ENCODE measurements around the gene LYAR. TPM values are rescaled to one million over a fixed set of nuclear protein-coding genes. Genes with fewer than 3 reads are reported as not detected.

Gene LYAR, protein sequence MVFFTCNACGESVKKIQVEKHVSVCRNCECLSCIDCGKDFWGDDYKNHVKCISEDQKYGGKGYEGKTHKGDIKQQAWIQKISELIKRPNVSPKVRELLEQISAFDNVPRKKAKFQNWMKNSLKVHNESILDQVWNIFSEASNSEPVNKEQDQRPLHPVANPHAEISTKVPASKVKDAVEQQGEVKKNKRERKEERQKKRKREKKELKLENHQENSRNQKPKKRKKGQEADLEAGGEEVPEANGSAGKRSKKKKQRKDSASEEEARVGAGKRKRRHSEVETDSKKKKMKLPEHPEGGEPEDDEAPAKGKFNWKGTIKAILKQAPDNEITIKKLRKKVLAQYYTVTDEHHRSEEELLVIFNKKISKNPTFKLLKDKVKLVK
- 7.4 and 14.5 TPM in 2 replicates for total RNA-seq

DNA sequence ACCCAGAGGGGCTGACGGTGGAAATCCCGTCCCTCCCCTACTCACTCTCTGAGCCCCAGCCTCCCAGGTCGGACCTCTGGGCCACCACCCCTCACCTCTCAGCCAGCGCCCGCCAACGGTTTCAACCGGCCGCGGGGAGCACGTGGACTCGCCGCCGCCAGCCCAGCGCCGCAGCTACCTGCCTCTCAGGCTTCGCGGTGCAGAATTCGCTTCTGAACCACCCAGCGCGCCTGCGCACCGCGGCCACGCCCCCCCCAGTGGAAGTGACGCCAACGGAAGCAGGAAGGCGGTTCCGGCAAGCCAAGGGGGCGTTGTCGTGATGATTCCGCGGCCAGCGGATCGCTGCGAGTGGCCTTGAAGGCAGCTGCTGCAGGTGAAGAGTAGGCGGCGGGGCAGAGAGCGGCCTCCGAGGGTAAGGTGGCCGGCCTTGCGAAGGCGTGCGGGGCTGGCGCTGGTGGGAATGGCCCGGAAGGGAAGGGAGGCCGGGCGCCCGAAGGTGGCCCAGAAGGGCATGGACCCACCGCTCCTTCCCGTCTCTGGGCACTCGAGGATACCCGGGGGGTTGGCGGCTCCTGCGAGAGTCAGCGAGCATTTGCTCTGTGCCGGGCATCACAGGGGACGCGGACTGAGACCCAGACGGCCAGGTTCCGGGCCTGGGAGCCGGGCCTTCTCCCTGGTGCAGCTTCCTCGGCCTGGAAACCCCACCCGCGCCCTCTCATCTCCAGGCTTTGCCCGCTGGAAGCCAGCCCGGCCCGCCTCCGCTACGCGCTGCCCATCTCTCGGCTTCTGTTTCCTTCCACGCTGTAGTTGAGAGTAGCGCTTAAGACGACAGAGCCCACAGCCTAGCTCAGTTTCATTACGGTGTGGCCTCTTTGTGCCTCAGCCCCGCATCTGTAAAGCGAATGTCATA is at the start of gene LYAR, which contains the start of gene ZBTB49:
Gene LYAR (minus strand): TSS at position 214 of the 910 bp plus-strand sequence. CDS start 6,412 bp downstream, outside the sequence.
Gene ZBTB49 (plus strand): TSS at position 311 of the 910 bp plus-strand sequence. CDS start 9,695 bp downstream, outside the sequence.

DNA sequence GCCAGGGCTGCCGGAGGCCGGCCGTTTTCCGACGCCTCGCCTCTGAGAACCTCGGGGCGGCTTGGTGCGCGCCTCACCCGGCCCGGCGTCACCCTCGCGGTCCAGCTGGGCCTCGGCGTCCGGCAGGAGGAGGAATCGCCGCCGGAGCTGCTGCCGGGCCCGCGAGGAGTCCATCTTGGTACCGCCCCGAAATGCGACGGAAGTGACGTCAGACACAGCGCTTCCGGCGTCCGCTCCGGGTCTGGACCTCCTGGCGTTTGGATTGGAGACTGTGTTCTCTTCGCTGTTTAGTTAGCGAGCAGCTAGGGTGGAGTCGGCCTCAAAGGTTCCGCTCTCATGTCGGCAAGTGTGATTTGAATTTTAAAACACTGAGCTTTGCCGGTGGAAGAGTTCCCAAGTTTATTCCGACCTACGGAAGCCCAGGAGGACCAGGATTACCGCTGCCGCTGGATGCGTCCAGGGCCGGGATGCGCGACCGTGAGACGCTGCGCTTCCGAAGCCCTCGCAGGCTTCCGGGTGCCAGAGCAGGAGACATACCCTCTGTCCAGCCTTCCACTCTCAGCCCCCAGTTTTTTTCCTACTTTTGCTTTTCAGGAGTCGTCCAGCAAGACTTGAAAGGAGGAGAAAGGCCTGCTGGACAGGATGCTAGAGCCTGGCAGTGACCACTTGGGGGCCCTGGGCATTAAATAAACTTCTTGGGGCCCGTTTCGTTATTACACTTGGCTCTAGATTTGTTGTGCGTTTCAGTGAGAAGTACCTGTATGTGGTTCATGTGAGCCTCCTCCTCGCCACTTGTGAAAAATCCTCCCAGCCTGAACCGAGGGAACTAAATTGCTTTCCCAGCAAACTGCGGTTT is 41.7 kb downstream of the LYAR start, which contains the start of gene TMEM128:
Gene TMEM128 (minus strand): TSS at position 195 of the 856 bp plus-strand sequence. CDS start 21 bp downstream, at position 174.

DNA sequence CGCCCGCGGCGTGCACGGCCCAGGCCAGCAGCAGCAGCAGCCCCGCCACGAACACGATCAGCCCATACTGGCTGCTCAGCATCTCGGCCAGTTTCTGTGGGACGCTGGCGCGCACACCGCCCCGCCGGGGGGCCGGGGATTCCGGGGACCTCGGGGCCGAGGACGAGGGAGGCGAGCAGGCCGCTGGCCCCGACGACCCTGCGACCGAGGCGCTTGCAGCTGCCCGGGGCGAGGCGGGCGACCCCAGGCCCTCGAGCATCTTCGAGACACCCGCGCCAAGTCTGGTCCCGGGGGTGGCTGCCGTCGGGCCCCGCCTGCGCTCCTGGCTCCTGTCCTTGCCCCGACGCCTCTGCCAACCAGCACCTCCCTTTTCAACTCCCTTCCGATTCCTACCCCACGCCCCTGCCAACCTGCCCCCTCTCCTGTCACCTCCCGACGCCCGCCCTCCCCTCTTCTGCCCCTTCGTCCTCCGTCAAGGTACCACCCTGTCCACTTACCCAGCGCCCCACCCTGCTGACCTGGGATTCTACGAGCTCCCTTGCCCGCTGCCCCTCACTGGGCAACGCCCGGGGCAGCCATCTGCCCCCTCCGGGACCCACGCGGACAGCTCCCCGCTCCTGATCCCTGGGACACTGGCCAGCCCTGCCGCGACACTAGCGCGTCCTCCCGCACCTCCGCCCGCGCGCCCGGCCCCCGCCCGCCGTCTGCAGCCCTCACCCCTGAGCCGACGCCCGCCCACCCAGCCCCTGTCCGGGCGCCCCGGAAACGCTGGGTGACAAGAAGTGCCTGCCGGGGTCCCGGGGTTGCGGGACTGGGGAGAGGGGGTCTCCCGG is 63.1 kb downstream of the LYAR start, which contains the start of gene OTOP1:
Gene OTOP1 (minus strand): TSS at position 324 of the 833 bp plus-strand sequence. CDS start 65 bp downstream, at position 259.

Other genes with a start within 250 kb of the LYAR start
- gene OTOP1, start 63.2 kb downstream of the LYAR start, total RNA-seq: not detected in 2 replicates
- gene TMEM128, start 41.9 kb downstream of the LYAR start, total RNA-seq: 17.7 and 19.9 TPM in 2 replicates
- gene ZBTB49, start 97 bp upstream of the LYAR start, total RNA-seq: 5.9 and 8.7 TPM in 2 replicates
- gene NSG1, start 96.9 kb upstream of the LYAR start, total RNA-seq: 0.29 and 1.3 TPM in 2 replicates

Data from placental pericyte (primary cell).